BJ (cell line): ENCODE results near the gene ENOX1. TPM values are rescaled to one million over a fixed set of nuclear protein-coding genes. Genes with fewer than 3 reads are reported as not detected.

Experiments
- CTCF ChIA-PET: fragments of 350-600 bp; formaldehyde crosslinking; extraction: SDS; loops from one replicate; lab custom pipeline; 2021; ENCODE audit warnings: antibody characterized with exemption, inconsistent platforms; lab: Yijun Ruan, JAX
- POLR2A ChIA-PET: fragments of 300-600 bp; sonication (Branson Sonifier 250); formaldehyde crosslinking; extraction: SDS; loops from one replicate; lab custom pipeline; 2021; ENCODE audit warnings: antibody characterized with exemption; lab: Charles Lee
- DNase-seq: peaks from one replicate; pipeline ENCODE4 v3.0.0-alpha.2; 2011; ENCODE audit warnings: low read depth
- H3K27me3 ChIP-seq: 2 replicates; pipeline ENCODE4 v1.6.0; 2011; ENCODE audit warnings: low read length; ENCODE audit not compliant: control insufficient read depth, insufficient read depth
- H3K36me3 ChIP-seq: 2 replicates; pipeline ENCODE4 v1.5.1; 2011; ENCODE audit warnings: low read length; ENCODE audit not compliant: control insufficient read depth, insufficient read depth
- H3K4me3 ChIP-seq: 2 replicates; pipeline ENCODE4 v1.5.1; 2011; ENCODE audit warnings: low read depth, mild to moderate bottlenecking, control low read depth, low read length
- polyA plus RNA-seq: library from polyadenylated mRNA; depleted of rRNA; stranded (reverse); fragments of >200 nt; gene quantifications from 2 replicates; pipeline ENCODE4 v1.2.3, GENCODE V29; 2011
- TF ChIP-seq, protein P1 (sequence below): IDR thresholded peaks from 2 replicates; pipeline ENCODE4 v1.5.1; 2011; ENCODE audit warnings: low read depth, mild to moderate bottlenecking, control low read depth, inconsistent platforms, low read length, moderate library complexity; ENCODE audit not compliant: insufficient read depth

ENOX1 gene
- polyA plus RNA-seq, 1 experiment: 2.1 TPM

DNA sequence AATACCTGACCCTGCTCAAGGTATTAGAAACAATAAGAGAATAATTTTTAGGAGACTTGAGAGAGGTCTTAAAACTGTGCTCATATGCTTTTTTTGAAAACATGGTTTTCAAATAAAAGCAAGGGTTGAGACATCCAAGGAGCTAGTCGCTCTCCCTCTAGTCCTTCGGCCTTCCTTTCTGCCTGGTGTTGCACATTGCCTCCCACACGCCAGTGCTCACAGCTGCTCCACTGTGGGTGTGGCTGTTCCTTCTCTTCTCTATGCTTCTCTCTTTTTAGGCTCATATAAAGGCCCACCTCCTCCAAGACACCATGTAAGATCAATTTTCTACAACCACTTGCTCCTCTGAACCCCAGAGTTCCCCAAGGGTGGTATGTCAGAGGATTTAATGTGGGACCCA, 352.6 kb downstream of the ENOX1 start:
- TF ChIP-seq, protein P1, sequence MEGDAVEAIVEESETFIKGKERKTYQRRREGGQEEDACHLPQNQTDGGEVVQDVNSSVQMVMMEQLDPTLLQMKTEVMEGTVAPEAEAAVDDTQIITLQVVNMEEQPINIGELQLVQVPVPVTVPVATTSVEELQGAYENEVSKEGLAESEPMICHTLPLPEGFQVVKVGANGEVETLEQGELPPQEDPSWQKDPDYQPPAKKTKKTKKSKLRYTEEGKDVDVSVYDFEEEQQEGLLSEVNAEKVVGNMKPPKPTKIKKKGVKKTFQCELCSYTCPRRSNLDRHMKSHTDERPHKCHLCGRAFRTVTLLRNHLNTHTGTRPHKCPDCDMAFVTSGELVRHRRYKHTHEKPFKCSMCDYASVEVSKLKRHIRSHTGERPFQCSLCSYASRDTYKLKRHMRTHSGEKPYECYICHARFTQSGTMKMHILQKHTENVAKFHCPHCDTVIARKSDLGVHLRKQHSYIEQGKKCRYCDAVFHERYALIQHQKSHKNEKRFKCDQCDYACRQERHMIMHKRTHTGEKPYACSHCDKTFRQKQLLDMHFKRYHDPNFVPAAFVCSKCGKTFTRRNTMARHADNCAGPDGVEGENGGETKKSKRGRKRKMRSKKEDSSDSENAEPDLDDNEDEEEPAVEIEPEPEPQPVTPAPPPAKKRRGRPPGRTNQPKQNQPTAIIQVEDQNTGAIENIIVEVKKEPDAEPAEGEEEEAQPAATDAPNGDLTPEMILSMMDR: no peak
- no peak overlapping the region for H3K4me3 ChIP-seq
- H3K36me3 ChIP-seq: no peaks in the 10 kb centered on the region
- DNase-seq: no peak
- ChIA-PET CTCF (interaction anchor here (0.6 to 1.6 kb wide), 4 partner anchors 9 to 173 kb away, joined by 4 to 5 read pairs (median 4); no protein-coding TSS in a partner anchor), POLR2A (no interaction called here)
- no peaks in the 10 kb centered on the region for H3K27me3 ChIP-seq

DNA sequence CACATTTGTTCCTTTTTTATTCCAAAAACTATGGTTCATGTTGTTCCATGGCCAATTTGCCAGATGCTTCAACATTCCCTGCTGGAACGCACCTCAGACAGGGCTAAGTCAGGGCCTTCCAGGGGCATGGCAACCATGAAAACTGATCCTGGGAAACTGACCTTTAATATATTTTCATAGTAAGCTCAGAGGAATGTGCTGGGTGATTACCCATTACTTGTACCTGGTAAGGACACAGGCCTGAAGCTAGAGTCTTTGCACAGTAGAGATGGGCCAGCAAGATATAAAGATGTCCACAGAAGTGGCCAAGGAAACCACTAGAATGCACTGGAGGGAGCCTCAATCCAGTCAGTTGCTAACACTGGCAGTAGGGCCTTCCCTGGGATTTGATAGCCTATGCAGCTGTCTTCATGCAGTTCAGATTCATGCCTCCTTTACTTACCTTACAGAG, 353.1 kb downstream of the ENOX1 start:
- DNase-seq: no peak

DNA sequence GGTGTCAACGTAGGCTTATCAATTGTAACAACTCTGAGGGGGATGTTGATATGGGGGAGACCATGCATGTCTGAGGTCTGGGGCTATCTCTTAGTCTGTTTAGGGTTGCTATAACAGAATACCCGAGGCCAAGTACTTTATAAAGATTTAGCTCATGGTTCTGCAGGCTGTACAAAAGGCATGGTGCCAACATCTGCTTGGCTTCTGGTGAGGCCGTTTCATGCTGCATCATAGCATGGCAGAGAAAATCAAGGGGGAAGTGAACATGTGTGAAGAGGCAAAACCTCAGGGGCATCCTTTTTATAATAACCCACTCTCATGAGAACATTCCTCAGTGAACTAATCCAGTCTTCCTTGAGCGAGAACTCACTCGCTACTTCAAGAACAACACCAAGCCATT, 353.8 kb downstream of the ENOX1 start:
- CTCF ChIA-PET: interaction anchor here (1.6 kb wide), 1 partner anchor 12 kb away, joined by 4 read pairs; no protein-coding TSS in a partner anchor

More for the DNA sequence above, 353.1 kb downstream of the ENOX1 start:
- TF ChIP-seq, protein P1: no peak
- Histone ChIP-seq H3K36me3 (no peaks in the 10 kb centered on the region), H3K27me3 (no peaks in the 10 kb centered on the region), H3K4me3 (no peak overlapping the region)
- ChIA-PET POLR2A (no interaction called here), CTCF (interaction anchor here (1.1 to 1.6 kb wide), 3 partner anchors 8 to 11 kb away, joined by 4 read pairs; no protein-coding TSS in a partner anchor)

DNA sequence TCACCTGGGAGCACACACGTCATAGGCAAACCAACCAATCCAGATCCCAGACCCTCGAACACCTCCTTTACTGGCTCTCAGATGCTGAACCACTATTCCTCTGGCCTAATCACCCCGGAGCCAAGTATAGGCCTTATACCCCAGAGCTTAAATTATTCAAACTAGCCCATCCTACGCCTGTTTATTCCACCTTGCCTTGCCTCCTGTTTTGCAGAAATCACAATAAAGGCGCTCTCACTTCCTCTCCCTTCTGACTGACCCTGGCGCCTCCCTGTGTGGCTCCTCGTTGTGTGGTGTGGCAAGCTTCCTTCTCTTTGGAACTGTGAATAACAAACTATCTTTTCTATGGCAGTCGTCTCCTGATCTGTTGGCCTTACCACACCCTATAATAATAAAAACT, 354.9 kb downstream of the ENOX1 start:
- TF ChIP-seq, protein P1: no peak
- no peak for DNase-seq
- H3K27me3 ChIP-seq: no peaks in the 10 kb centered on the region
- ChIA-PET POLR2A (no interaction called here), CTCF (no interaction called here)
- H3K36me3 ChIP-seq: no peaks in the 10 kb centered on the region
- H3K4me3 ChIP-seq: no peak overlapping the region

More for the DNA sequence above, 353.8 kb downstream of the ENOX1 start:
- no peaks in the 10 kb centered on the region for H3K36me3 ChIP-seq
- H3K27me3 ChIP-seq: no peaks in the 10 kb centered on the region
- POLR2A ChIA-PET: interaction anchor here (0.5 kb wide), 1 partner anchor 102 kb away, joined by 3 read pairs; no protein-coding TSS in a partner anchor
- TF ChIP-seq, protein P1: no peak
- no peak overlapping the region for H3K4me3 ChIP-seq
- no peak for DNase-seq

DNA sequence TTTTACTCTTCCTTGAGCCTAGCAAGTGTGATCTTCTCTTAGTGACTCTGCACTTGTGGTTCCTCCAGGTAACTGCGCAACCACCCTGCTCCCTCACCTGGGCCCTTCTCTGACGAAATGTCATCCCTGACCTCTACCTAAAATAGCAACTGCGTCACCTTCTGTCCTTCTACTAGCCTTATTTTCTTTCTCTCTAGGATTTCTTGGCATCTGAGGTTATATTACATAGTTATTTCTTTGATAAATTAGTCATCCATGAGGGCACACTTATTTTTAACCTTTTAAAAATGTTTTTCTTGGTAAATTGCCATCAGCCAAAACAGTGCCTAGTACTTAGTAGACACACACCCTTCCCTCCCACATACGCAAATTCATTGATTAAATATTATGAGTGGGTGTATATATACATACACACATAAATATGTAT, 355.5 kb downstream of the ENOX1 start:
- Histone ChIP-seq H3K36me3 (no peaks in the 10 kb centered on the region), H3K4me3 (no peak overlapping the region), H3K27me3 (no peaks in the 10 kb centered on the region)
- TF ChIP-seq, protein P1: no peak
- CTCF ChIA-PET: interaction anchor here (1.4 kb wide), 1 partner anchor 10 kb away, joined by 4 read pairs; no protein-coding TSS in a partner anchor
- DNase-seq: no peak
- POLR2A ChIA-PET: no interaction called here
